22Rv1 (cell line): ENCODE data around the gene AKAP3.

Experiments
- CTCF ChIP-seq: fragments of 450-650 bp; IDR thresholded peaks from 2 replicates; pipeline ENCODE4 v1.5.1; 2017; ENCODE audit warnings: mild to moderate bottlenecking
- ZFX ChIP-seq: fragments of 450-650 bp; IDR thresholded peaks from 2 replicates; pipeline ENCODE4 v1.6.1; 2017; ENCODE audit warnings: antibody characterized with exemption, borderline replicate concordance

- no peak for TF ChIP-seq CTCF
- no peak for TF ChIP-seq ZFX
Observed at GRCh38 chr12:4626543-4626942, 22.3 kb downstream of the AKAP3 start.
